Measurements from ENCODE around the gene NUDT1. TPM values are rescaled to one million over a fixed set of nuclear protein-coding genes. Genes with fewer than 3 reads are reported as not detected.

The NUDT1 gene
- total RNA-seq, 1 donor from 2014 or later = 12.0 TPM

- Histone ChIP-seq H3K36me3 (ENCODE audit: insufficient read depth, low read length) (peaks cover 3% of the 10 kb centered on the region), H3K27me3 (ENCODE audit: insufficient read depth, low read length) (no peaks in the 10 kb centered on the region), H3K9ac (ENCODE audit: low read length) (no peak overlapping the region), H3K4me2 (ENCODE audit: low read length) (no peak overlapping the region), H3K27ac (ENCODE audit: low read depth, low read length) (no peak overlapping the region), H3K4me3 (ENCODE audit: insufficient read depth, low read depth, low read length) (no peak overlapping the region), H3K79me2 (ENCODE audit: insufficient read depth, low read length) (peaks cover 6% of the 10 kb centered on the region), H3K4me1 (ENCODE audit: insufficient read depth, low read length) (no peaks in the 10 kb centered on the region), H4K20me1 (ENCODE audit: insufficient read depth, low read length) (peaks cover 42% of the 10 kb centered on the region), H2AFZ (ENCODE audit: low read depth, low read length) (no peak overlapping the region), H3K9me3 (ENCODE audit: insufficient read depth, low read depth, low read length) (no peaks in the 10 kb centered on the region)
- no peak for DNase-seq (ENCODE audit: low read depth)
- no peaks in the 10 kb centered on the region for H3K9me3 Mint-ChIP-seq (ENCODE audit: unreplicated experiment)
- H3K27me3 Mint-ChIP-seq (ENCODE audit: low read depth, unreplicated experiment) = no peaks in the 10 kb centered on the region
- FAIRE-seq = no peak
- H3K27ac Mint-ChIP-seq (ENCODE audit: unreplicated experiment) = no peak overlapping the region
- H3K4me3 Mint-ChIP-seq (ENCODE audit: unreplicated experiment) = no peak overlapping the region
- peaks cover 22% of the 10 kb centered on the region for H3K4me1 Mint-ChIP-seq (ENCODE audit: low read depth, unreplicated experiment)
- TF ChIP-seq EZH2 (IDR thresholded peaks at IDR 0.05; ENCODE audit: insufficient read depth, low read length) = no peak
- TF ChIP-seq, protein P1, sequence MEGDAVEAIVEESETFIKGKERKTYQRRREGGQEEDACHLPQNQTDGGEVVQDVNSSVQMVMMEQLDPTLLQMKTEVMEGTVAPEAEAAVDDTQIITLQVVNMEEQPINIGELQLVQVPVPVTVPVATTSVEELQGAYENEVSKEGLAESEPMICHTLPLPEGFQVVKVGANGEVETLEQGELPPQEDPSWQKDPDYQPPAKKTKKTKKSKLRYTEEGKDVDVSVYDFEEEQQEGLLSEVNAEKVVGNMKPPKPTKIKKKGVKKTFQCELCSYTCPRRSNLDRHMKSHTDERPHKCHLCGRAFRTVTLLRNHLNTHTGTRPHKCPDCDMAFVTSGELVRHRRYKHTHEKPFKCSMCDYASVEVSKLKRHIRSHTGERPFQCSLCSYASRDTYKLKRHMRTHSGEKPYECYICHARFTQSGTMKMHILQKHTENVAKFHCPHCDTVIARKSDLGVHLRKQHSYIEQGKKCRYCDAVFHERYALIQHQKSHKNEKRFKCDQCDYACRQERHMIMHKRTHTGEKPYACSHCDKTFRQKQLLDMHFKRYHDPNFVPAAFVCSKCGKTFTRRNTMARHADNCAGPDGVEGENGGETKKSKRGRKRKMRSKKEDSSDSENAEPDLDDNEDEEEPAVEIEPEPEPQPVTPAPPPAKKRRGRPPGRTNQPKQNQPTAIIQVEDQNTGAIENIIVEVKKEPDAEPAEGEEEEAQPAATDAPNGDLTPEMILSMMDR (IDR thresholded peaks at IDR 0.05; ENCODE audit: insufficient read depth, low read depth, low read length) = no peak
- H3K36me3 Mint-ChIP-seq (ENCODE audit: low read depth, unreplicated experiment) = peaks cover 16% of the 10 kb centered on the region
Observed at GRCh38 chr7:2205036-2205780, 36.8 kb upstream of the NUDT1 start.

GRCh38 chr7:2208712-2209111, 33.3 kb upstream of the NUDT1 start:
- DNase-seq (ENCODE audit: low read depth) (no peak), FAIRE-seq (no peak)
- peaks cover 20% of the 10 kb centered on the region for H3K4me1 Mint-ChIP-seq (ENCODE audit: low read depth, unreplicated experiment)
- Histone ChIP-seq H3K27ac (ENCODE audit: low read depth, low read length) (no peak overlapping the region), H3K4me2 (ENCODE audit: low read length) (no peak overlapping the region), H3K9ac (ENCODE audit: low read length) (no peak overlapping the region), H3K27me3 (ENCODE audit: insufficient read depth, low read length) (no peaks in the 10 kb centered on the region), H2AFZ (ENCODE audit: low read depth, low read length) (no peak overlapping the region), H3K4me1 (ENCODE audit: insufficient read depth, low read length) (no peaks in the 10 kb centered on the region), H3K79me2 (ENCODE audit: insufficient read depth, low read length) (peaks cover 6% of the 10 kb centered on the region), H4K20me1 (ENCODE audit: insufficient read depth, low read length) (peaks cover 35% of the 10 kb centered on the region), H3K4me3 (ENCODE audit: insufficient read depth, low read depth, low read length) (no peak overlapping the region), H3K9me3 (ENCODE audit: insufficient read depth, low read depth, low read length) (no peaks in the 10 kb centered on the region), H3K36me3 (ENCODE audit: insufficient read depth, low read length) (peaks cover 6% of the 10 kb centered on the region)
- no peaks in the 10 kb centered on the region for H3K27me3 Mint-ChIP-seq (ENCODE audit: low read depth, unreplicated experiment)
- H3K36me3 Mint-ChIP-seq (ENCODE audit: low read depth, unreplicated experiment) = peaks cover 20% of the 10 kb centered on the region
- no peak overlapping the region for H3K4me3 Mint-ChIP-seq (ENCODE audit: unreplicated experiment)
- H3K27ac Mint-ChIP-seq (ENCODE audit: unreplicated experiment) = no peak overlapping the region
- no peak for TF ChIP-seq EZH2 (IDR thresholded peaks at IDR 0.05; ENCODE audit: insufficient read depth, low read length)
- TF ChIP-seq, protein P1 (IDR thresholded peaks at IDR 0.05; ENCODE audit: insufficient read depth, low read depth, low read length) = no peak
- H3K9me3 Mint-ChIP-seq (ENCODE audit: unreplicated experiment) = no peaks in the 10 kb centered on the region

Data from astrocyte (in vitro differentiated cells and primary cell).